C4-2B (cell line): ENCODE measurements around the gene CYB5RL.

ENCODE experiments used
- CTCF ChIP-seq: fragments of 450-650 bp; conservative IDR thresholded peaks from 2 replicates; pipeline ENCODE4 v1.5.1; 2017; ENCODE audit warnings: mild to moderate bottlenecking
- ZFX ChIP-seq: fragments of 450-650 bp; IDR thresholded peaks from 2 replicates; pipeline ENCODE4 v1.6.1; 2017

GRCh38 chr1:54168206-54168965 is 31.4 kb downstream of the CYB5RL start:
- no peak for TF ChIP-seq CTCF
- TF ChIP-seq ZFX = no peak
